K562 (cell line): ENCODE measurements around the gene ISYNA1. TPM values are rescaled to one million over a fixed set of nuclear protein-coding genes. Genes with fewer than 3 reads are reported as not detected.

Experiments
- CCAR2 ChIP-seq: fragments of 200-400 bp; formaldehyde crosslinking; IDR thresholded peaks from 2 replicates; pipeline ENCODE4 v1.6.1; 2017; ENCODE audit warnings: mild to moderate bottlenecking, low read depth, low read length
- GABPB2 ChIP-seq: fragments of 250-450 bp; sonication (Bioruptor Pico); conservative IDR thresholded peaks from 2 replicates; pipeline ENCODE4 v1.5.1; 2021; ENCODE audit warnings: mild to moderate bottlenecking
- GATAD2A ChIP-seq: fragments of 450-650 bp; IDR thresholded peaks from 2 replicates; pipeline ENCODE4 v1.6.1; 2017
- GATAD2B ChIP-seq: fragments of 450-650 bp; IDR thresholded peaks from 2 replicates; pipeline ENCODE4 v1.6.1; 2017; ENCODE audit warnings: mild to moderate bottlenecking, borderline replicate concordance
- HDAC3 ChIP-seq: fragments of 450-650 bp; IDR thresholded peaks from 2 replicates; pipeline ENCODE4 v1.6.1; 2018; ENCODE audit warnings: borderline replicate concordance, mild to moderate bottlenecking, moderate library complexity; ENCODE audit not compliant: partially characterized antibody
- RBFOX2 ChIP-seq: fragments of 200-400 bp; formaldehyde crosslinking; IDR thresholded peaks from 2 replicates; pipeline ENCODE4 v1.6.1; 2017; ENCODE audit warnings: low read depth, mild to moderate bottlenecking, low read length, moderate library complexity
- SOX6 ChIP-seq: fragments of 450-650 bp; IDR thresholded peaks from 2 replicates; pipeline ENCODE4 v1.6.1; 2014; ENCODE audit warnings: mild to moderate bottlenecking
- XRCC5 ChIP-seq: fragments of 200-400 bp; formaldehyde crosslinking; IDR thresholded peaks from 2 replicates; pipeline ENCODE4 v1.6.1; 2017; ENCODE audit warnings: low read depth, mild to moderate bottlenecking, low read length
- YY1 ChIP-seq, 3 experiments: IDR thresholded peaks; 2 replicates each; pipeline ENCODE4 v1.6.1; 2011; ENCODE audit warnings: low read length in 2 of 3, mild to moderate bottlenecking in 2 of 3, moderate library complexity in 2 of 3, borderline replicate concordance in 1 of 3, control low read depth in 1 of 3, low read depth in 1 of 3; ENCODE audit not compliant: insufficient read depth in 3 of 3, insufficient replicate concordance in 2 of 3, control insufficient read depth in 1 of 3, insufficient read length in 1 of 3; ENCODE audit errors: extremely low read depth in 1 of 3
- polyA plus RNA-seq, 8 experiments: library from polyadenylated mRNA; depleted of rRNA in 4 of 8; stranded (reverse) in 5 of 8; unstranded in 3 of 8; fragments of >200 nt; fragmentation: Nextera tagmentation in 2 of 8; fragmentation: Illumina TruSeq in 1 of 8; extraction: Ambion mirVana in 2 of 8; extraction: Trizol in 1 of 8; gene quantifications; 2 replicates each; pipeline versions ENCODE4 v1.2.1 to v1.2.3, GENCODE V29; 2011 to 2014; ENCODE audit warnings: inconsistent platforms in 1 of 8, missing spikeins in 1 of 8
- total RNA-seq, 7 experiments: library from RNA; depleted of rRNA in 6 of 7; stranded (reverse); fragments of >200 nt in 6 of 7; fragmentation: Illumina TruSeq in 2 of 7; extraction: Trizol in 2 of 7; gene quantifications; 2 replicates each; pipeline versions ENCODE4 v1.2.1 to v1.2.3, GENCODE V29; 2011 to 2021; ENCODE audit warnings: low replicate concordance in 1 of 7
- TF ChIP-seq, protein P1 (sequence below): fragments of 450-650 bp; IDR thresholded peaks from 2 replicates; pipeline ENCODE4 v1.6.1; 2017; ENCODE audit warnings: mild to moderate bottlenecking, moderate library complexity
- TF ChIP-seq, protein P2 (sequence below), 2 experiments: fragments of 450-650 bp; conservative IDR thresholded peaks; 2 replicates each; pipeline ENCODE4 v1.6.1; 2017; ENCODE audit warnings: mild to moderate bottlenecking in 2 of 2, moderate library complexity in 2 of 2
- TF ChIP-seq, protein P3 (sequence below), 2 experiments: fragments of 450-650 bp; IDR thresholded peaks; 2 replicates each; pipeline ENCODE4 v1.6.1; 2016; ENCODE audit warnings: mild to moderate bottlenecking in 2 of 2, borderline replicate concordance in 1 of 2, low read depth in 1 of 2, moderate library complexity in 1 of 2
- TF ChIP-seq, protein P4 (sequence below), 2 experiments: IDR thresholded peaks; 2 replicates each; pipeline ENCODE4 v1.6.1; 2012; ENCODE audit warnings: improper control_type of control experiment in 2 of 2, low read depth in 2 of 2, low read length in 2 of 2, borderline replicate concordance in 1 of 2

The ISYNA1 gene
- total and polyA plus RNA-seq, 9 of the 15 experiments (the other 6 are each of a cell fraction or from before 2014, with no cell fraction given): 21.8 to 460 (median 93.2) TPM

DNA sequence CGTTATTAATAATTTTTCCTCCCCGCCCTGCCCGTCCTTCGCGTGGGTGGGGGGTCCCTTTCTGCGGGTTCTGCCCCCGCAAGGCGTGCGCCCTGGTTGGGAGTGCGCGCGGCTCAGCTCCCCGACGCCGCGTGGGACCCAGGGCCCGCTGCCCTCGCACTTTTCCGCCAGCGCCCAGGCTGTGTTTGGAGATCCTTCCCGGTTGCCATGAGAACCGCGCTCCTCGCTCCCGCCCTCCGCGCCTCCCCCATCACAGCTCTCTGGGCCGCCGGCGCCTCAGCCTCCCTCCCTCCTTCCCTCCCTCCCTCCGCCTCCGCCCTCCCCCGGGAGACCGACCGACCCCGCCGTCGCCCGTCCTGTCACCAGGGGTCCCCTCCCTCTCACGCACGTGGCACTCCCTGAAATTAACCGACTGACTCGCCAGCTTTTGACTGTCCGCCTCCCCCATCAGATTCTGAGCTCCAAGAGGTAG is 21.1 kb downstream of the ISYNA1 start (continued):
- TF ChIP-seq, protein P1, sequence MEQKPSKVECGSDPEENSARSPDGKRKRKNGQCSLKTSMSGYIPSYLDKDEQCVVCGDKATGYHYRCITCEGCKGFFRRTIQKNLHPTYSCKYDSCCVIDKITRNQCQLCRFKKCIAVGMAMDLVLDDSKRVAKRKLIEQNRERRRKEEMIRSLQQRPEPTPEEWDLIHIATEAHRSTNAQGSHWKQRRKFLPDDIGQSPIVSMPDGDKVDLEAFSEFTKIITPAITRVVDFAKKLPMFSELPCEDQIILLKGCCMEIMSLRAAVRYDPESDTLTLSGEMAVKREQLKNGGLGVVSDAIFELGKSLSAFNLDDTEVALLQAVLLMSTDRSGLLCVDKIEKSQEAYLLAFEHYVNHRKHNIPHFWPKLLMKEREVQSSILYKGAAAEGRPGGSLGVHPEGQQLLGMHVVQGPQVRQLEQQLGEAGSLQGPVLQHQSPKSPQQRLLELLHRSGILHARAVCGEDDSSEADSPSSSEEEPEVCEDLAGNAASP: no peak
- no peak for TF ChIP-seq SOX6
- no peak for TF ChIP-seq XRCC5
- no peak for TF ChIP-seq GATAD2A
- TF ChIP-seq RBFOX2: peak; percentile 64
- no peak for TF ChIP-seq CCAR2
- TF ChIP-seq, protein P2, sequence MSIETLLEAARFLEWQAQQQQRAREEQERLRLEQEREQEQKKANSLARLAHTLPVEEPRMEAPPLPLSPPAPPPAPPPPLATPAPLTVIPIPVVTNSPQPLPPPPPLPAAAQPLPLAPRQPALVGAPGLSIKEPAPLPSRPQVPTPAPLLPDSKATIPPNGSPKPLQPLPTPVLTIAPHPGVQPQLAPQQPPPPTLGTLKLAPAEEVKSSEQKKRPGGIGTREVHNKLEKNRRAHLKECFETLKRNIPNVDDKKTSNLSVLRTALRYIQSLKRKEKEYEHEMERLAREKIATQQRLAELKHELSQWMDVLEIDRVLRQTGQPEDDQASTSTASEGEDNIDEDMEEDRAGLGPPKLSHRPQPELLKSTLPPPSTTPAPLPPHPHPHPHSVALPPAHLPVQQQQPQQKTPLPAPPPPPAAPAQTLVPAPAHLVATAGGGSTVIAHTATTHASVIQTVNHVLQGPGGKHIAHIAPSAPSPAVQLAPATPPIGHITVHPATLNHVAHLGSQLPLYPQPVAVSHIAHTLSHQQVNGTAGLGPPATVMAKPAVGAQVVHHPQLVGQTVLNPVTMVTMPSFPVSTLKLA (conservative IDR thresholded peaks at IDR 0.05): peak; percentile 86 to 88
- peak in 1 of 3 experiments; percentile 62 for TF ChIP-seq YY1 (IDR thresholded peaks at IDR 0.05; ENCODE audit: borderline replicate concordance in 1 of 3, control insufficient read depth in 1 of 3, extremely low read depth in 1 of 3, insufficient read depth in 3 of 3, insufficient read length in 1 of 3, insufficient replicate concordance in 2 of 3, low read depth in 1 of 3, low read length in 2 of 3)
- TF ChIP-seq, protein P3, sequence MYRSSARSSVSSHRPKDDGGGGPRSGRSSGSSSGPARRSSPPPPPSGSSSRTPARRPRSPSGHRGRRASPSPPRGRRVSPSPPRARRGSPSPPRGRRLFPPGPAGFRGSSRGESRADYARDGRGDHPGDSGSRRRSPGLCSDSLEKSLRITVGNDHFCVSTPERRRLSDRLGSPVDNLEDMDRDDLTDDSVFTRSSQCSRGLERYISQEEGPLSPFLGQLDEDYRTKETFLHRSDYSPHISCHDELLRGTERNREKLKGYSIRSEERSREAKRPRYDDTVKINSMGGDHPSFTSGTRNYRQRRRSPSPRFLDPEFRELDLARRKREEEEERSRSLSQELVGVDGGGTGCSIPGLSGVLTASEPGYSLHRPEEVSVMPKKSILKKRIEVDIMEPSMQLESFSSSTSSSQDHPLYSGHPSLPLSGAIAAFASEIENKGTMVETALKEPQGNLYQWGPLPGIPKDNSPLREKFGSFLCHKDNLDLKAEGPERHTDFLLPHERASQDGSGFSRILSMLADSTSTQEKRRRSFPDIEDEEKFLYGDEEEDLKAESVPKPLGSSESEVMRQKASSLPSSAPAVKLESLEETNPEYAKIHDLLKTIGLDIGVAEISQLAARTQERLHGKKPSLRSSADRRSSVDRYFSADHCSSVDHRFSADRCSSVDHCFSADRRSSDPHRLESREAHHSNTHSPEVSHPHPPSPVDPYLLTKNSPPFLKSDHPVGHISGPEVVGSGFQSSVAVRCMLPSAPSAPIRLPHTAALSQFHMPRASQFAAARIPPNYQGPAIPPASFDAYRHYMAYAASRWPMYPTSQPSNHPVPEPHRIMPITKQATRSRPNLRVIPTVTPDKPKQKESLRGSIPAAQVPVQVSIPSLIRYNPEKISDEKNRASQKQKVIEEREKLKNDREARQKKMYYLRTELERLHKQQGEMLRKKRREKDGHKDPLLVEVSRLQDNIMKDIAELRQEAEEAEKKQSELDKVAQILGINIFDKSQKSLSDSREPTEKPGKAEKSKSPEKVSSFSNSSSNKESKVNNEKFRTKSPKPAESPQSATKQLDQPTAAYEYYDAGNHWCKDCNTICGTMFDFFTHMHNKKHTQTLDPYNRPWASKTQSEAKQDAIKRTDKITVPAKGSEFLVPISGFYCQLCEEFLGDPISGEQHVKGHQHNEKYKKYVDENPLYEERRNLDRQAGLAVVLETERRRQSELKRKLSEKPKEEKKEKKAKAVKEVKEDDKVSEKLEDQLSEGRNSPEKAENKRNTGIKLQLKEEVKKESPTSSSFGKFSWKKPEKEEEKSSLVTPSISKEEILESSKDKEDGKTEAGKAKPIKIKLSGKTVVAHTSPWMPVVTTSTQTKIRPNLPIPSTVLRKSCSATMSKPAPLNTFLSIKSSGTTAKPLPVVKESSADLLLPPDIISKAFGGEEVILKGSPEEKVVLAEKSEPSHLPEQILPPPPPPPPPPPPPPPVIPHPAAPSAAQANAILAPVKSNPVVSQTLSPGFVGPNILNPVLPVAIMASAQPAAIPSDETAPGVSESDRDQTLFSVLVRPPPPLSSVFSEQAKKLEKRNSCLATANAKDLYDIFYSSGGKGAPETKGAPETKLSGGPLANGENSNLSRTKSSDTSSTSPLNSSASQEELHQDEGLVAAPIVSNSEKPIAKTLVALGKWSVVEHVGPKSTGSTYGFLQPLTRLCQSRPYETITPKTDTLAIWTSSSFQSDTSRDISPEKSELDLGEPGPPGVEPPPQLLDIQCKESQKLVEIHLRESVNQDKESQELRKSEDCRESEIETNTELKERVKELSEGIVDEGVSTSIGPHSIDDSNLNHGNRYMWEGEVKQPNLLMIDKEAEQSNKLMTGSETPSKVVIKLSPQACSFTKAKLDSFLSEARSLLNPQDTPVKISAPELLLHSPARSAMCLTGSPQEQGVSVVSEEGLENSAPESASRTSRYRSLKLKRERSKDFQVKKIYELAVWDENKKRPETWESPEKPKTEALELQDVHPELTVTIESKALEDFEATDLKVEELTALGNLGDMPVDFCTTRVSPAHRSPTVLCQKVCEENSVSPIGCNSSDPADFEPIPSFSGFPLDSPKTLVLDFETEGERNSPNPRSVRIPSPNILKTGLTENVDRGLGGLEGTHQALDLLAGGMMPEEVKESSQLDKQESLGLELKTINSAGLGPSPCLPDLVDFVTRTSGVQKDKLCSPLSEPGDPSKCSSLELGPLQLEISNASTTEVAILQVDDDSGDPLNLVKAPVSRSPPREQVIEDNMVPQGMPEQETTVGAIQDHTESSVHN (IDR thresholded peaks at IDR 0.05; ENCODE audit: borderline replicate concordance in 1 of 2, low read depth in 1 of 2): no peak
- TF ChIP-seq GATAD2B: no peak; the same call in 1 of the 2 replicates
- TF ChIP-seq, protein P4, sequence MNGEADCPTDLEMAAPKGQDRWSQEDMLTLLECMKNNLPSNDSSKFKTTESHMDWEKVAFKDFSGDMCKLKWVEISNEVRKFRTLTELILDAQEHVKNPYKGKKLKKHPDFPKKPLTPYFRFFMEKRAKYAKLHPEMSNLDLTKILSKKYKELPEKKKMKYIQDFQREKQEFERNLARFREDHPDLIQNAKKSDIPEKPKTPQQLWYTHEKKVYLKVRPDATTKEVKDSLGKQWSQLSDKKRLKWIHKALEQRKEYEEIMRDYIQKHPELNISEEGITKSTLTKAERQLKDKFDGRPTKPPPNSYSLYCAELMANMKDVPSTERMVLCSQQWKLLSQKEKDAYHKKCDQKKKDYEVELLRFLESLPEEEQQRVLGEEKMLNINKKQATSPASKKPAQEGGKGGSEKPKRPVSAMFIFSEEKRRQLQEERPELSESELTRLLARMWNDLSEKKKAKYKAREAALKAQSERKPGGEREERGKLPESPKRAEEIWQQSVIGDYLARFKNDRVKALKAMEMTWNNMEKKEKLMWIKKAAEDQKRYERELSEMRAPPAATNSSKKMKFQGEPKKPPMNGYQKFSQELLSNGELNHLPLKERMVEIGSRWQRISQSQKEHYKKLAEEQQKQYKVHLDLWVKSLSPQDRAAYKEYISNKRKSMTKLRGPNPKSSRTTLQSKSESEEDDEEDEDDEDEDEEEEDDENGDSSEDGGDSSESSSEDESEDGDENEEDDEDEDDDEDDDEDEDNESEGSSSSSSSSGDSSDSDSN (IDR thresholded peaks at IDR 0.05; ENCODE audit: borderline replicate concordance in 1 of 2, low read depth in 2 of 2, low read length in 2 of 2): peak in 1 of 2 experiments; percentile 13; a peak in 1 of 4 replicates
- no peak for TF ChIP-seq GABPB2 (CRISPR knock-in tag)
- no peak for TF ChIP-seq HDAC3
